M059J (cell line): ENCODE results near the gene WDR31. TPM values are rescaled to one million over a fixed set of nuclear protein-coding genes. Genes with fewer than 3 reads are reported as not detected.
"Not testable (repeated sequence)": the region's sequence is repeated elsewhere in the genome, so short reads cannot be mapped to it uniquely, and the experiment has no call there.

Experiments used
- DNase-seq: peaks from one replicate; pipeline ENCODE4 v3.0.0-alpha.2; 2012; ENCODE audit warnings: low read depth
- total RNA-seq: library from RNA; depleted of rRNA; stranded (reverse); fragments of >200 nt; shearing (Covaris generic); gene quantifications from 2 replicates; pipeline ENCODE4 v1.2.3, GENCODE V29; 2014; rRNA removed

The WDR31 gene
- total RNA-seq, 1 experiment from 2014 or later = 0.32 TPM

DNA sequence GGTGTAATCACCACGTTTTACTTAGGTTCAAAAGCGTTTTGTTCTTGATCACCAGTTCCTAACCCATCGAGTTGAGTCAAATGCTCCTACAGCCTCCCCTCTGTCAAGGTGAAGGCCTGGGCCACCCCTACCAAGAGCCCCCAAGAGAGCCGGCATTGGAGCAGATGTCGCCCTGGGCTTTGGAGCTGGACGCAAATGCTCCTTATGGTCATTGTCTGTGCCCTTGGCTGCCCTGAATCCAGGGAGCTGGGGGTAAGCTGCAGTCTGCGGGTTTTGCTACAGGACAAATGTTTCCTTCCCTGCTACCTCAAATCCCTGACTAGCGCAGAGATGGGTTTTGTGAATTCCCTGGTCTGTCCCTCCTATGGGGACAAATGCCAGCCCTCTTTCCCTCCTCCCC is 41.8 kb downstream of the WDR31 start:
- no peak for DNase-seq

DNA sequence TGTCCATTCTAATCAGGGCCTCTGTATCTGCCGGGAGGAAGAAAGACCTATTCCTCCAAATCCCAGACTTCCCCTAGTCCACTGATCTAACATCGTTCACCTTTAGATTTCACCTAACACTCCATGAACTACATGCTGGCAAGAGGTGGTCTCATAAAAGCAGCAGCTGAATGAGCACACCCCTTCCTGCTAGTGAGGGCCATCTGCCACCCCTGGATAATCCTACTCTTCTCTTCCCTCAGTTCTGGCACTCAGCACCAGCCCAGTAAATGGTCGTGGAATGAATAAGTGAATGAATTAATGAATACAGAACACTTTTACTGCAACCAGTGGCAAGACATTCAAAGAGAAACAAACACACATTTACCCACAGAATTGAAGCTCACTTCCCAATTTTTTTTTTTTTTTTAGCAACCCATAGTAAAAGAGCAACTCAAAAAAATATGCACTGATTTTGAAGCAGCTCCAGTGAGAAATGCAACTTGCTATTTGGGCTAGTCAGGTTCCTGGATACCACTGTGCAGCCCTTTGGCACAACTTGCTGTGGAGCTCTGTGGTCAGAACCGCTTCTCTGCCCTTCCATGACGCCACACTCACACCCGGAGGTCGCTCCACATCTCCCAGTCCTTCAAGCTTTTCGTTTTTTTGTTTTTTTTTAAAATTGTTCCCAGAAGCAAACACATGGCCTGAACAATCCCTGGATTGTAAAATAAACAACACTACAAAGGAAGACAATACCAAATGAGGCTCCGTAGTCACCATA is 43.1 kb downstream of the WDR31 start:
- no peak for DNase-seq

DNA sequence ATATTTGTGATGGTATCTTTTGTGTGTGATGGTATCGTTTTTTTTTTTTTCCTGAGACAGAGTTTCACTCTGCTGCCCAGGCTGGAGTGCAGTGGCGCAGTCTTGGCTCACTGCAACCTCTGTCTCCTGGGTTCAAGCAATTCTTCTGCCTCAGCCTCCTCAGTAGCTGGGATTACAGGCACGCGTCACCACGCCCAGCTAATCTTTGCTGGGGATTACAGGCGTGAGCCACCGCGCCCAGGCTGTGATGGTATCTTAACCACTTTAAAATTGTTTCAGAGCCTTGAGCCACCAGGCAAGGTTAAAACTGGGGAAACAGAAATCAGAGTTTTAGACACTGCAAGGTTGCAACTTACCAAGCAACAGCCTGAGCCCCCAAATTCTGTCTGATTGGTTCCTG is 43.8 kb downstream of the WDR31 start:
- DNase-seq = not testable (repeated sequence)

DNA sequence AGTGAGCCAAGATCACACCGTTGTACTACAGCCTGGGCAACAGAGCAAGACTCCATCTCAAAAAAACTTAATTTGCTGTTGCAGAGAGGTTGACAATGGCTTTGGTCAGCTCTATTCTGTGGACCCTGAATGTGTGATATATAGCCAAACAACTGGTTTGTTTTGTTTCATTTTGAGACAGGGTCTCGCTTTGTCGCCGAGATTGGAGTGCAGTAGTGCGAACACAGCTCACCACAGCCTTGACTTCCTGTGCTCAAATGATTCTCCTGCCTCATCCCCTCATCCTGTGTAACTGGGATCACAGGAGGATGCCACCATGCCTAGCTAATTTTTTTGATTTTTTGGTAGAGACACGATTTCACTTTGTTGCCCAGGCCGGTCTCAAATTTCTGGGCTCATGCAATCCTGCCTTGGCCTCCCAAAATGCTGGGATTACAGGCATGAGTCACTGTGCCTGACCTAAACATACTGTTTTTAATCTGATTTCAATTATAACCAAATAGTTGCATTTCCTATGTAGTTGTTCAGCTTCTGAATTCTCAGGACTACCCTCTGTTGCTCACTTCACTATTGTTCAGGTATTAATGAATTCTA is 46.7 kb downstream of the WDR31 start:
- DNase-seq = no peak

DNA sequence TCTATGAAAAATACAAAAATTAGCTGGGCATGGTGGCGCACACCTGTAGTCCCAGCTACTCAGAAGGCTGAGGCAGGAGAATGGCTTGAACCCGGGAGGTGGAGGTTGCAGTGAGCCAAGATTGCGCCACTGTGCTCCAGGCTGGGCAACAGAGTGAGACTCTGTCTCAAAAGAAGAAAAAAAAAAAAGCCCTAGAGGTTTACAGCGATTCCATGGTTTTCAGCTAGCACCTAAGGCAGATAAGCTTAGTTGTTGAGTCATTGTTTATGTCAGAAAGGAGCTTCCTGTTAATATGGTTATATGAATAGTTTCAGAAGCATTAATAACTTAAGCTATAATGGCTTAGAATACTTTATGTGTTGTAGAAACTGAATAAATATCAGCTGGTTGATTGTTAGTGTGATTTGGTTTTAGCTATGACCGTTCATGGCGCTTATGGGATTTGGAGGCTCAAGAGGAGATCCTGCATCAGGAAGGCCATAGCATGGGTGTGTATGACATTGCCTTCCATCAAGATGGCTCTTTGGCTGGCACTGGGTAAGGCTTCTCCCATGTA is 49.9 kb downstream of the WDR31 start:
- DNase-seq = peak; percentile 22

DNA sequence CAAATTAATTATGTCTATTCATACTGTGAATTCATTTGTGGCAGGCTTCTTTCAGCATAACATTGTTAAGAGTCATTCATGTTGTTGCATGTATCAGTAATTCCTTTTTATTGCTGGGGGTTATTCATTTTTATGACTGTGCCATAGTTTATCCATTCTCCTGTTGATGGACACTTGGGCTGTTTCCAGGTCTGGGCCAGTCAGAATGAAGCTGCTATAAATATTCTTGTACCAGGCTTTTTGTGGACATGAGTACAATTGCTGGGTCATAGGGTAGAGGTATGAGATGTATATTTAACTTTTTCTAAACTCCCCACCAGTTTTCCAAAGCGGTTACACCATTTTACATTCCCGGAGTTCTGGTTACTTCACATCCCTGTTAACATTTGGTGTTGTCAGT is 51.0 kb downstream of the WDR31 start:
- peak; percentile 40 for DNase-seq

DNA sequence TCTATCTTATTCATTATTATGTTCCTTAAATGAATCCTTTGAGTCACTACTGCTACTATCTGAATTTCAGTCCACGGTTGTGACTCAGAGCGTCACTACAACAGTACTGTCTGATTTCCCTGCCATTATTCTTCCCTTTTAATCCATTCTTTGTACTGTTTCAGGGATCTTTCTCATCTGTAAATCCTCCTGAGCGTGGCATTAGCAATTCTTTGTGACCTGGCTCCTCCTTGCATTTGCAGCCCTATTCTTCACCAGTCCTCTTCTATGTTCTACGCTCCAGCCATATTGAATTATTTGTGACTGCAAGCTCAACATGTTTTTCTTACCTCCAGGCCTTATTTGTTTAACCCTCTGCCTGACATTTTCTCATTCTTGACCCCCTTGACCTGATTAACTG is 58.7 kb downstream of the WDR31 start:
- DNase-seq = no peak

DNA sequence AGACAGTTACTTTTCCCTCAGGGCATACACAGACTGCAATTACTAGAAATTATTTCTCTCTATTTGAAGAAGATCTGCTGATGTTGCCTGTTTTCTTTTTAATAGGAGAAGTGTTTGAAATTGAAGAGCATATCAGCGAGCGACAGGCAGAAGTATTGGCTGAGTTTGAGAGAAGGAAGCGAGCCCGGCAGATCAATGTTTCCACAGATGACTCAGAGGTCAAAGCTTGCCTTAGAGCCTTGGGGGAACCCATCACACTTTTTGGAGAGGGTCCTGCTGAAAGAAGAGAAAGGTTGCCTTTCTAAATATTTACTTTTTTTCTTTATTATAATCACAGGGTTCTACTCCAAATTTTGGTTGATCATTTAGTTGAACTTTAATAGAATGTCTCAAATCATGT is 61.2 kb downstream of the WDR31 start:
- DNase-seq = no peak

DNA sequence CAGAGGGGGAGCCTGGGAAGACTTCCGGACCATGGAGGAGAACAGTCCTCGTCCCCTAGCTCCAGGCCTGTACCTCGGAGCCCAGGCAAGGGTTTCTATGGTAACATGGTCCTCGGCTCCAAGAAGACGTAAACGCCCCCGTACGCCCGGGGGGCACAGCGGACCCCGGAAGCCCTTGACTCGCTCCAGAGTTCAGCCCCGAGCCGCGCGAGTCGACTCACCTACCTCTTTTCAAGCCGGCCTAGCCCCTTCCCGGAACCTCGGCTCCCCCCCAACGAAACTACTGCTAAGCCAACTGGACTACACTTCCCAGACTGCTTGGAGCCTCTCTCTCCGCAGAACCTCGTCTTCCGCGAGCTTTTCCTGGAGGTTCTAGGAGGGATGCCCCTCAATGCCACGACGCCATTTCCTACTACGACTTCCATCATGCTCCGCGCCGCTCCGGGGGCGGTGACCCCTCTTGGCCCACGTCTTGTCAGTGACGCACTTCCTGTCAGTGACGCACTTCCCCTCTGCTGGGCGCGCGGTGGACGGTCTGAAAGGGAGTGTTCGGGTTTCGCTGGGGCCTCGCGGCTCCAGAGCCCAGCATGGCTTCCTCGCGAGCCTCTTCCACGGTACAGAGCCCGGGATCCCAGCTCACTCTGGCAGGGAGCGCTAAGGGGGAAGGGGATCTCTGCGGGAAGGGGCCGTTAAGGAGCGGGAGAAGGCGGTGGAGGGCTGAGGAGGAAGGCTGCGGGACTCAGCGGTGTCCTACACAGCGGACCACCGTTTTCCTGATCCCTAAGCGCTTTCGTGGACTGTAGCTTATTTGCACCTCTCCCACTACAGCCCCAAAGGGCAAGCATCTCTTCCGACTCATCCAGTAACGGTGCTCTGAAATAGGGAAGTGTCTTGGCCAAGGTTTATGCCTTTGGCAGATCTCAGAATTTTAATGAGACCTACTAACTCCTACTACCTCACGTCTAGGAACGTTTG is 64.6 kb downstream of the WDR31 start, which contains the start of the genes CDC26 and PRPF4:
CDC26 (minus strand) TSS at position 416 of the 975 bp plus-strand sequence. CDS start 3,065 bp downstream, outside the sequence.
PRPF4 (plus strand) TSS at position 502 of the 975 bp plus-strand sequence; CDS start at position 588, 86 bp downstream.
- peak; percentile 100 for DNase-seq

DNA sequence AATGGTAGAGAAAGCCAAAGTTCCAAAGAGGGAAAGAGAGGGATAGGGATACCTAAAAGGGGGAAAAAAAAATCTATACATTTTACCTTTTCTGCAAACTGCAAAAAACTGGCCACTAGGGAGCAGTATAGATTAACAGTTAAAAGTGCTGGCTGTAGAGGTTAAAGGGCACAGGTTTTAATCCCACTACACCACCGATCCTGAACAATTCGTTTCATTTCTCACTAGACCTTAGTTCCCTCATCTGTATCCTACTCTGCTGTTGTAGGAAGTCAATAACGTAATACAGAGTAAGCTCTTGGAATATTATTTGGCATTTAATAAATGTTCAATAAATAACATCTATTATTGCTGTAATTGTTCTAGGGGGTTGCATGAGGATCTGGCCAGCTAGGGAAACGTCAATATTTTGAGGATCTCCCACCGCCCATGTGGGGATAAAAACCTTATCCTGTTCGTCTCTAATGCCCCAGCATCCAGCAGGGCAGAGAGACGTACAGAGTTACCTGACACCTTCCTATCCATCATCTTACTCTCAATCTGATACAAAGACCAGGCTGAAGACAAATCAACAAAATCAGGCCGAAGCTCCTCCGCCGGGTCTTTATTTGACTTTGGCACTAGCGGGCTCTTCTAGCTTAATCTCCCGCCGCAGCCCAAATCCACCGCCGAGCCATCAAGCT is 65.5 kb downstream of the WDR31 start:
- peak; percentile 66 for DNase-seq

DNA sequence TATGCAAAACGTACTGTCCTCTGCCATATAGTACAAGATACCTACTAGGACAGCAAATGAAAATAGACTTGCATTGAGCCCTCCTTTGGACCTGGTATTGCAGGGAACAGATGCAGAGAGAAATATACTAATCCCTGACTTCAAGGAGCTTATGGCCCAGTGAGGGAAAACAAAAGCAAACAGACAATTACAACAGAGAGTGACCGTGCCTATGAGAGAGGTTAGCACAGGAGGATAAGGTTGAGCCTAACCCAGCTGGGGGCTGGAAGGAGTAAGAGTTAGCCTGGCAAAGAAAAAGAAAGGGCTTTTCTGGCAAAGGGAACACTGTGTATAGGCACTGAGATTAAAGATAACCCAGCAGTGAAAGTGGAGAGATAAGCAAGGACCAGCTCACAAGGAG is 70.2 kb downstream of the WDR31 start:
- no peak for DNase-seq

DNA sequence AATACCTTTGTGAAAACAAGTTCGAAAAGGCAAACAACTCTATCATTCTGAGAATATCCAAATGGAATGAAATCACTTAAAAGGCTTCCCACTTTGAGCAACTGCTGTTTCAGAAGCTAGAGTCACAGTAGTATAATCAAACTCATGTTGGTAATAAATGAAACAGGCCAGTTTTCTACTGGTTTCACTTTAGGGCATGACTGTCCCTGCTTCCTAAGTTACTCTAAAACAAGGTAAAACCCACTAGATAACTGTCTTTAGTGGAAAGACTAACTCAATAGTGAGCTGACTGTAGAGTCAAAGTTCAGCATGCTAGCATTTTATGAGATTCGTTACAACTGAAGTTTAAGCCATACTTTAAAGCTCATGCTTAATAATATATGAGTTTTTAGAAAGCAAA is 70.7 kb downstream of the WDR31 start:
- no peak for DNase-seq

DNA sequence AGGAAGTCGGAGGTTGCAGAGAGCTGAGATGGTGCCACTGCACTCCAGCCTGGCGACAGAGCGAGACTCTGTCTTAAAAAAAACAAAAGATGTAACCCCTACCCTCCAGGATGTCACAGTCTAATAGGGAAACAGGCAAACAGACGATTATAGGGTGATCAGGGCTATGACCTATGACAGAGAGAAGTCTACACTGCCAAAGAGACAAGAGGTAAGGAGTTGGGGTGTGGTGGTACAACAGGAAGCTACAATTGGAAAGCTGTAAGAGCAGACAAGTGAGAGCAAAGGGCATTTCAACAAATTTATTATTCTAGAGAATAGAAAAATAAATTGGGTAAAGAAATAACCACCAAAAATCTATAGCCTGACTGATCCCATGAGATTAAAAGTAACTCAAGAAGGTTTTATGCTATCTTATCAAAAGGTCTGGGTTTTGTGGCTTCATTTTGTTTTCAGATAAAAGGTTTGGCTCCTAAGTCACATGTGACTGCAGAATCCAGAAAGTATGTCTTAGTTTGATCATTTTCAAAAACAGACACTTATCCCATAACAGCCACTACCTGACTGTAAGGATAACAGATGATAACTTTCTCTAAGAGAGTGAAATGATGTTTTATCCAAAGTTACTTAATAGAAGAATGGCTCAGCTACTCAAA is 72.0 kb downstream of the WDR31 start:
- no peak for DNase-seq

DNA sequence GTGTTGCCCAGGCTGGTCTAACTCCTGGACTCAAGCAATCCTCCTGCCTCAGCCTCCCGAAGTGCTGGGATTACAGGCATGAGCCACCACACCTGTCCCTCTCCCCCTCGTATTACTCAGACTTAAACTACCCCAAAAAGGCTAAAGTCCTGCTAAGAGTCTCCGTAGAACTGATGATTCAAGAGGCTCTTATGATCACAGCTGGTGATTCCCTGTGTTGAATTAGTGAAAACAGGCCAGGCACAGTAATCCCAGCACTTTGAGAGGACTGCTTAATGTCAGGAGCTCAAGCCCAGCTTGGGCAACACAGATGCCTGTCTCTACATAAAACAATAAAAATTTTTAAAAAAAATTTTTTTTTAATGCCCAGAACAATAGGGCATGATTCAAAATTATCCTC is 73.9 kb downstream of the WDR31 start:
- DNase-seq = no peak

Other genes starting within 250 kb of the WDR31 start
- gene SLC31A2, start 189.3 kb downstream of the WDR31 start, total RNA-seq = 9.9 and 14.8 TPM in 2 replicates
- gene FKBP15, start 119.0 kb downstream of the WDR31 start, total RNA-seq = 27.2 and 36.8 TPM in 2 replicates
- 21.4 and 34.0 TPM in 2 replicates for gene SLC31A1, start 118.7 kb downstream of the WDR31 start, total RNA-seq
- 72.0 and 80.5 TPM in 2 replicates for gene CDC26, start 64.7 kb downstream of the WDR31 start, total RNA-seq
- 50.8 and 61.0 TPM in 2 replicates for gene PRPF4, start 64.6 kb downstream of the WDR31 start, total RNA-seq
- not detected in 2 replicates for gene RNF183, start 36.9 kb downstream of the WDR31 start, total RNA-seq
- not detected in 2 replicates for gene BSPRY, start 9.3 kb upstream of the WDR31 start, total RNA-seq
- 5.1 and 8.1 TPM in 2 replicates for gene HDHD3, start 36.7 kb upstream of the WDR31 start, total RNA-seq
- gene ALAD, start 61.0 kb upstream of the WDR31 start, total RNA-seq = 8.2 and 11.2 TPM in 2 replicates
- 144 and 155 TPM in 2 replicates for gene POLE3, start 70.4 kb upstream of the WDR31 start, total RNA-seq
- 0.05 and 1.1 TPM in 2 replicates for gene C9orf43, start 70.5 kb upstream of the WDR31 start, total RNA-seq
- gene RGS3, start 123.5 kb upstream of the WDR31 start, total RNA-seq = 84.9 and 137 TPM in 2 replicates